ENCODE data around the gene DOCK1.

DOCK1 gene

DNA sequence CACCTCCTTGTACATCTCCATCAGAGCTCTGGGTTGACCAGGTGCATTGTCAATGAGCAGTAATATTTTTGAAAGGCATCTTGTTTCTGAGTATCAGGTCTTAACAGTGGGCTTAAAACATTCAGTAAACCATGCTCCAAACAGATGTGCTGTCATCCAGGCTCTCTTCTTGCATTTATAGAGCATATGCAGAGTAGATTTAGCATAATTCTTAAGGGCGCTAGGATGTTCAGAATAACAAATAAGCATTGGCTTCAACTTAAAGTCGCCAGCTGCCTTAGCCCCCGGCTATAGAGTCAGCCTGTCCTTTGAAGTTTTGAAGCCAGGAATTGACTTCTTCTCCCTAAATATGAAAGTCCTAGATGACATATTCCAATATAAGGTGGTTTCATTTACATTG, 421.7 kb downstream of the DOCK1 start:
- no peak for DNase-seq

DNA sequence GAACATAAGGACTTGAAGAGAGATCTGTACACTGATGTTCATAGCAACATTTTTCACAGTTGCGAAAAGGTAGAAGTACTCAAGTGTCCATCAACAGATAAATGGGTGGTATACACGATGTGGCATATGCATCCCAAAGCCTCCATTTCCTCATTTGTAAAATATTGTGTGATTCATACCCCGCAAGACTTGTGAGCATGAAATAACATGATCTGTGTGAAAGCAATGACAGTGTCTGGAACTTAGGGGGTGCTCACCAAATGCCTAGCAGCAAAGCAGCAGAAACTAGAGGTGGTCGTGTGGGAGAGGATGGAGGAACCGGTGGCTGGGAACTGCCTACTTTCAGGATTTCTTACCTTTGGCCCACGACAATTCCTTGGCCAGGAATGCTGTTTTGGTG, 426.5 kb downstream of the DOCK1 start:
- DNase-seq: no peak

GRCh38 chr10:127332631-127333030, 427.4 kb downstream of the DOCK1 start:
- DNase-seq: no peak

DNA sequence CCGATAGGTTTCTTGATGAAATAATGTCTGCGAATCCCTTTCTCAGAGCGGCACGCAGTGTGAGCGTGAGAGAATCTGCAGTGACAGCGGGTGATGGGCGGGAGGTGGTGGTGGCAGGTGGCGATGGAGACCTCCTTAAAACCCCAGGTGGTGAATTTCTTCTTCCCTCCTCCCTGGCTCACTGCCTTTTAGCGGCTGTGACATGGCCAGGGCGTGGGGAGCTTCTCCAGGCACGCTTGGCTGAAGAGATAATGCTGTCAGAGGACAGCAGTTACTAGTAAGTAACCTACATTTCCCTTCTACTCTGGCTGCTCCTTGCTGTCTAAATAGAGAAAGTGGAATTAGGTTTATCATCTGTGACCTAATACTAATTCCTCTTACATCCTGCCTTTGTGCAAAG, 432.6 kb downstream of the DOCK1 start:
- DNase-seq: no peak

DNA sequence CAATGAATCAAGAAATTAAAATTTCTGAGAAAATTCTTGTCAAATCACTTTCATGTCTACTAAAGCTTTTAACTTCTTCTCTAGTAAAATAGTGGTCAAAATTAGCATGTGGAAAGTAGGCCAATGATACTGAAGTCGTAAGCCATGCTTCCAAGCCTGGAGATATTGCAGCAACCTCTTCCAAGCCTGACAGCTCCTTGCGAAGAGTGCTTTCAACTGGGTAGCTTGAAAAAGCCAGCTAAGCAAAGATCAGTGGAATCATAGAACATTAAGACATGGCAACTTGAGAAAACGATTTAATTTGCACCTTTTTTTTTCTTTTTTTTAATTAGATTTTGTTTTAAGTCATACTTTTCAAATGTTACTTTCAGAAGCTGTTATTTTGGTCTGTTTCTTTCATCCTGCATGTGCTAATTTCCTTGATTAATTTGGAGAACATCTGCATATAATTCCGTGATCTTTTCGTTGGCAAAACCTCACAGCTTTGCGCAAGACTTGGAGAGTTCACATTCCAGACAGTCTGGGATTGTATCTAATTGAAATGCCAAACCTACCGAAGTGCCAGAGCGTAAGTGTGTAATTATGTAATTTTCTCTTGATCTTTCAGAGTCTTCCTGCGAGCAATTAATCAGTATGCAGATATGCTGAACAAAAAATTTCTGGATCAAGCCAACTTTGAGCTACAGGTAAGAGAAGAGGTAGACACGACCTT, 433.3 kb downstream of the DOCK1 start:
- DNase-seq: no peak

- no peak for DNase-seq
Measured at GRCh38 chr10:127343821-127344220, 438.6 kb downstream of the DOCK1 start.

DNA sequence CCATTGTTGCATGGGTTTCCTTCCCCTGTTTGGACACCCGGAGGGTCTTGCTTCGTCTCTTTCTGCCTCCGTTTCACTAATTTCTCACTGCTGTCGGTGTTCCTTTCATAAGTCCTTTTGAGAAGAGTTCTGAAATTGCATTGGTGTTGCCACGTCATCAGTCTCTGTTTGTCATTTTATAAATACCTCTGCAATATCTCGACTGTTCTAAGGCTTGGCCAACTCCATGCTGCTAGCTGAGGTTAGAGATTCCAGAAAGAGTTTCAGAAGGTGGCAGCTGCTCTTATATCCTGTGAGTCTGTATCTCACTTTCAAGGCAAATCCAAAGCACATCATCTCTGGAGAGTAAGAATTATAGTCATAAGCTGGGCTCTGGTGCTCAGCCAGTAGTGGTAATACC, 439.1 kb downstream of the DOCK1 start:
- DNase-seq: no peak

- no peak for DNase-seq
Measured at GRCh38 chr10:127345231-127345965, 440.2 kb downstream of the DOCK1 start.

- no peak for DNase-seq
Measured at GRCh38 chr10:127346604-127347003, 441.4 kb downstream of the DOCK1 start.

GRCh38 chr10:127347202-127347959, 442.2 kb downstream of the DOCK1 start:
- no peak for DNase-seq

DNA sequence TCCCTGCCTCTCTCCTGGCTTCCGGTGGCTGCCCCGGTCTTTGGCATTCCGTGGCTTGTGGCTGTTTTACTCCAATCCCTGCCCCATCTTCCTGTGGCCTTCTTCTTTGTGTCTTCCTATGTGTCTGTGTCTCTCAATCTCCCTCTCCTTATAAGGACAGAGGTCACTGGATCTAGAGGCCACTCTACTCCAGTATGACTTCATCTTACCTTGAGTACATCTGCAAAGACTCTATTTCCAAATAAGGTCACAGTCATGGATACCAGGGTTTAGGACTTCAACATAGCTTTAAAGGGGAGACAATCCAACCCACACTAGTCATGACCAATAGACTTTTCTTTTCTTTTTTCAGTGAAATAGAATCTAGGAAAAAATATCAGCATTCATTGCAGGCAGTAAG, 444.5 kb downstream of the DOCK1 start:
- DNase-seq: no peak

- no peak for DNase-seq
Measured at GRCh38 chr10:127351542-127351941, 446.3 kb downstream of the DOCK1 start.

- no peak for DNase-seq
Measured at GRCh38 chr10:127353544-127353943, 448.3 kb downstream of the DOCK1 start.

DNA sequence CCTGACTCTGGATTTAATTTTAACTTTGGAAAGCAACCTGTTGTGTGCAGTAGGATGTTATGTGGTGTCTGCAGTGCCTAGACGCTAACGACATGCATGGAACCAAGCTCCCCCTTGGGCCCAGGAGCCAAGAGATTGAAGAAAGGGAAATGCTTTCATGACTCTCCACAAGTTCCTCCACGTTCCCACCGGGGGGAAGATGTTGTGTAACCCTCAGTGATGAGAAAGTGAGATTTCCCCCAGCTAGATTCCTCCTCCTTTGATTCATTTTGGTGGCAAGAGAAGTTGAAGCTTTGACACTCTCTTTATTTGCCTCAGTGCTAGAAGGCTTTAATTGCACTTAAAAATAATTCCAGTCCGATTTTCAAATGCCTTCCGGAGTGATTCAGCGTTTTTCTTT, 449.0 kb downstream of the DOCK1 start:
- no peak for DNase-seq

- DNase-seq: no peak
Measured at GRCh38 chr10:127354992-127355391, 449.8 kb downstream of the DOCK1 start.

GRCh38 chr10:127356360-127356759, 451.1 kb downstream of the DOCK1 start:
- no peak for DNase-seq

DNA sequence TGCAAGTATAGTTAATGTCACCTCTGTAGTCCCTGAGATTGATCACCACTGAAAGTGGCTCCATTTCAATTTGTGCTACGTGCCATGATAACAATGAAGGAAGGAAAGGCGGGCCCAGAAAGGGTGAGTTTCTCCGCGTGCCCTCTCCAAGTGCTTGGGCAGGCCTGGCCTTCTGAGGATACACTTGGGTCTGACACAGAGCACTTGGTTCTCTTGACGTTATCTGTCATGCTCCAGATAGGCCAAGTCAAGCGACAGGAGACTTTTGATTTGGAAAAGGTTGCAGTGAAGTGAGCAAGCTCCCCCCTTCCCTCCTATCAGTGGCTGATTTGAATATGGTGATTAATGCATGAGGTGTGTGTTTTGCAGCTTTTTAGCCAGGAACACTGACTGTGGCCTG, 452.0 kb downstream of the DOCK1 start:
- no peak for DNase-seq

GRCh38 chr10:127358337-127358736, 453.1 kb downstream of the DOCK1 start:
- DNase-seq: no peak

DNA sequence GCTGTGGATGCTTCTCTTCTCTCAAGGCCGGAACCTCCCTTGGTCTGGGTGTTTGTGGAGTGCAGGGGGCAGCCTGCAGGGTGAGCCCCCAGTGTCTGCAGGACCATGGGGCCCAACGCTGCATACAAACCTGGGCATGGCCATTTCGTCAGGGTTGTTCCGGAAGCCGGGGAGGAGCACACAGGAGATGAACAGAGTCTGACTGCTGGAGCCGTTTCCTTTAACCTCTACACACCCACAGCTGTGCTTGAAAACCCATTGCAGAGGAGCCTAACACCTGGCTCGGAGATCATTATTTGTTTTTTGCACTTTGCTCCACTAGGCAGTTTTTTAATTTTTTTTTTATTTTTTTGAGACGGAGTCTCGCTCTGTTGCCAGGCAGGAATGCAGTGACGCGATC, 458.8 kb downstream of the DOCK1 start:
- no peak for DNase-seq

DNA sequence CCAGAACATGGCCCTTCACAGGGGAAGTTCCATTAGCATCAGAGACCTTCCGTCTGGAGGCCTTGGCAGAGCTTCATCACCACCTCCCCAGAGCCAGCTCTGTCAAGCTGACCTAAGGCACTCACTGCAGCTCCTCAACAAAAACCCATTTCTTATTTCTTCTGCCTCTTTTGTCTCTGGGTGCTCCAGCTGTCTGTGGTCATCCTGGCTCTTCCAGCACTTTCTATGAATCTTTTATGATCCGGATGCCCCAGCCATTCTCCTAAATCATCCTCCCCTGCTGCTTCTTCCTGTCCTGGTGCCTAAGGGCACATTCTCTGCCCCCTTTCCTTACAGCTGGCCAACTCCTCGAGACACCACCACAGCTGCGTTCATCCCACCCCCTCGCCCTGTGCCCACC, 462.9 kb downstream of the DOCK1 start:
- DNase-seq: no peak

- no peak for DNase-seq
Measured at GRCh38 chr10:127368929-127369328, 463.7 kb downstream of the DOCK1 start.

GRCh38 chr10:127370601-127371000, 465.4 kb downstream of the DOCK1 start:
- DNase-seq: no peak

DNA sequence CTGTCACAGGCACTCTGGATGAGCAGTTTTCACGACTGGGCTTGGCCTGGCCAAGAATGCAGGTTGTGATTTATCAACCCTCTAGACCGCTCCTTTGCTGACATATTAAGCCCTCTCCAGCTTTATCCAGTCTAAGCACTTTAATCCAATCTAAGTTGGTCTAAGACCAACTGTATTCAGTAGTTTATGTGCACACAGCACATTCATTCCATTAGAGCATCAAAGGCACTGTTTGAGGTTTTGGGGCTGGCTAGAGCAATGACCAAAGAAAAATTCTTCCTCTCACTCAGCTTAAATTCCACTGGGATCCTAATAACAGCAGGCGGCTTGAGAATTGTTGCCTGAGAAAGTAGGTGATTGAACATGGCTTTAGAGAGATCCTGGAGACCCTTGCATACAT, 467.1 kb downstream of the DOCK1 start:
- no peak for DNase-seq

DNA sequence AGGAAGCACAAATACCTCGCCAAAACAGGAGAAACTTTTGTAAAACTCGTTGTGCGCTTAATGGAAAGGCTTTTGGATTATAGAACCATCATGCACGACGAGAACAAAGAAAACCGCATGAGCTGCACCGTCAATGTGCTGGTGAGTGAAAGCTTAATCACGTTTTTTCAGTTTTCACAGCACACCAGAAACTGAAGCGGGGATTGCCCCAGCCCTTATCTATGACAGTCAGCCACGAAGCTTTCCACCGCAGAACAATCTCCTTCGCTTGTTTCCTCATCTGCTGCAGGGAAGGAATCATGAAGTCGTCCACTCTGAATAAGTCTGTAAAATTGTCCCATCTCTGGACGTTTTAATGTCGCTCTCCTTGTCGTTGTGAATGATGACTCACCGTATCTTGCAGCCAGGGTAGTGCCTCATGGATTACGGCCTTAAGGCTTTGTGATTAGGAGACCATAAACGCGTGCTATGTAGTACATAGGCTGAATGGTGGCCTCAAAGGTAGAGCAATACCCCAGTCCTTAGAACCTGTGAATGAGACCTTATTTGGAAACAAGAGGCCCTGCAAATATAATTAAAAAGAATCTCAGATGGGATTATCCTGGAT, 468.9 kb downstream of the DOCK1 start:
- DNase-seq: no peak

Data from NCI-H2107 (cell line).